AG20443 (cell line): ENCODE data around the gene FGD6.
"Not testable (repeated sequence)": the region's sequence is repeated elsewhere in the genome, so short reads cannot be mapped to it uniquely, and the experiment has no call there.

ENCODE experiments used
- DNase-seq: peaks from one replicate; pipeline ENCODE4 v3.0.0; 2012; ENCODE audit warnings: low spot score, mixed read lengths

Gene FGD6

DNA sequence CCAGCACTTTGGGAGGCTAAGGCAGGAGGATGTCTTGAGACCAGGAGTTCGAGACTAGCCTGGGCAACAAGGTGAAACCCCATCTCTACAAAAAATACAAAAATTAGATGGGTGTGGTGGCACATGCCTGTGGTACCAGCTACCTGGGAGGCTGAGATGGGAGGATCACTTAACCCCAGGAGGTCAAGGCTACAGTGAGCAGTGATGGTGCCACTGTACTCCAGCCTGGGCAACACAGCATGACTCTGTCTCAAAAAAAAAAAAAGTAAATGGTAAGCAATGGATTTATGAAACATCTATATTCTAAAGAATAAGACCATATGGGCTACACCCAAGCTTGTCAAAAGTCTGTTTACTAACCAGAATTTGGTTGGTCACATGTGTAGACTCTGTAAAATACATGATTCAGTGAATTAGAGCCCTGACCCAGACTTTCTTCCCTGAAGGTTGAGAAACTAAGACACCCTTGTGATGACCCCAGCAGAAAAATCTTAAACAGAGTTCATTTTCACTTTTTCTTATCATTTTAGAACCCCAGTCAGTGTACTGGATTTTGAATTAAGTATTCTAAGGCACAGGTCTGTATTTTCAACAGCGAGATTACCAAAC, 12.1 kb downstream of the FGD6 start:
- no peak for DNase-seq

DNA sequence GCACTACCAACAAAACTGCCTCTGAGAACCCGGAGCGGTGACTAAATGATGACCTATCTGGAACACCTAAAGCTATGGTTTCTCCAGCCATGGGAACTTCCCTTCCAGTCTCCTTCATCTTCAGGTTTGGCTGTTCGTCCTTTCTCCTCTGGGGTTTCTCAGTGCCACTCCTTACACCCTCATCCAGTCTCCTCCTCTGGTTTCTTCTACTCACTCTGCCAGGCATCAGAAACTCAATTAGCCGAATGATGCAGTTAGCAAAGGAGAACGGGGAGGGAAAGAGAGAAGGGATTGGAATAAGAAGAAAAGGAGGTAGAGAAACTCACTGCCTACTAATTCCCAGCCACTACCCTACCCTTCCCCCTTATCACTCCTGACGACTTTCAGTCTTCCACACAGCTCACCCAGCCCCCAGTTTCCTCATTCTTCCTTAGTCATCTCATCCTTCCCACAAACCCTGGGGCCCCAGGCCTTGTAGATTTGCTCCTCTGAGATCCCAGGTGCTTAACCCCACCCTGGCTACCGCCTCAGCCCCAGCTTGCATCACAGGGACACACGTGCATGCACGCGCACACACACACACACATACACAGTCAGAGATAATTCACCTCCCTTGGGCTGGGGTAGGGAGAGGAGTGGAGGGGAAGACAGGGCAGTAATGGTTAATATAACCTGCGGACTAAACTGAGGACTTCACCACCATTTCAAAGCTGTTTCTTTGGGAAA, 13.0 kb downstream of the FGD6 start:
- DNase-seq = peak; percentile 70

DNA sequence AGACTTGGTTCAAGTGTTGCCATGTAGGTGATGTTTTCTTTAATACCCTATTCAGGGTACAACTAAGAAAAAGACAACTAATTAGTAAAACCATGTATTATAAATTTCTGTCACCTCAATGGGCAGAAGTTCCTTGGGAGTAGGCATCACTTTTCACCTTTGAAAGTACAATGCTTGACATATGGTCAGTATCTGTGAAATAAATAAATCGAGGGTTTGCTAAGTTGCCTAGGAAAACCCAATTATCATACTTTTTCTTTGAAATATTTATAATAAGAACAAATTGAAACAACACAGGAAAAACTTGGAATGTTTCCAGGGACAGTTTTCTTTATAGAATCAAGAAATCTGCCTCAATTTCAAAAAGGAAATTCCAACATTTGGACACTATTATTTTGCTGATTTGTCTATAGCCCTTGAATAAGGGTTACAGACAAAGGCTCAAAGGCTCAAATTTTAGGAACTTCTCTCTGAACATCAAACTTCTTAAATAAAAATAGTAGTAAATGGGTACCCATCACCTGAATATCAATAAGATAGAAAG, 13.7 kb downstream of the FGD6 start:
- no peak for DNase-seq

DNA sequence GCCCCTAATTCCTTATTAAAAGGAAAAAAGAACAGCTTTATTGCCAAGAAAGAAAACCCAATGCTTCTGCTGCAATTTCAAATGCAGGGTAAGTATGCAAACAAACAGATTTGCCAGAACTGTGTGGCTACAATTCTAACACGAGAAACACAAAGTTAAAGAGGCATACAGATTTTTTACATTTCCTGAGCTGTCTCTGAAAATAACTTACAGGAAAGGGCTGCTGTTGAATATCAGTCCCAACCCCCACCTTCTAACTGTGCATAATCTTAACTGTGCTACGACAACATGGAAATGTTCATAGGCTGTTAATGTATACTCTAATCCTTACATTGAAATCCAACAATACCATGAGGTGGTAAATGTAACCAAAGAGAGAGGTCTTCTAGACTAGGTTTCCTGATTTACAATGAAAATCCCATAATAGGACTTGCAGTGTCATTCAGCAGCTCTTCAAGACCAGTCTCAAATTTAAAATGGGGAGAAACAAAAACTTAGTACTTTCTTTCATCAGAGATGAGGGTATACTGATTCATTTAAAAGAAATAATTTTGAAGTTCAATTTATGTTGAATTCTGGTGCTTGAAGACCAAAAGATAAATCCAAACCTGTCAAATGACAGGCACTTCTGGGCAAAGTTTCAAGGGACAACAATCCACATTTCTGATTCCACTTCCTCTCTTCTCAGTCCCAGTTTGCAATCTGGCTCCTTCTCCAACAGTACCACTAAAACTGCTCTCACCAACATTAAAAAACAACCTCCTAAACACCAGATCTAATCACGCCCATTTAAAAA, 14.4 kb downstream of the FGD6 start:
- DNase-seq = no peak

DNA sequence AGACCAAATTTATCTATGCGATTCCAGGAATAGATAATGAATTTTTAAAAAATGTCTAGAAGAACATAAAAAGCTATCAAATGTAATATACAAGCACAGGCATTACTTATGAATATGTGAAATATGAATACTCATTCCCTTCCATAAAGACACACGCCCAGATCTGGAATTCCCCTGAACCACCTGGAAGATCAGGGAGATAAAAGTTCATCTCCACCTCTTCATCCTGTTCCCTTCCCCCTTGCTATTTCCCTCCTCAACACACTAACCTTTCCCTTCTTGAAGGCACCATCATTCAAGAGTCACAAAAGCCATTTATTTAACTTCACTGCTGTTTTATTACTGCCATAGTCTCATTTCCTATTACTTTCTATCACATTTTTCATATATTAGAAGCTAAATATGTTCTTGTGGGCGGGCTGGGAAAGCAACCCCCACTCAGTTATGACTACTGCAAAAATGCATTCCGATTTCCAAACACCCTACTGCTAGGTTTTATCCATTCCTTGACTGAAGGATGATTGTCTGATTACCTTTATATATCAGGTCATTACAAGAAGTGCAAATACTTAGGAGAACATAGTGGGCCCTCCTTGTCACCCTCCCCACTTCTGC, 16.1 kb downstream of the FGD6 start:
- DNase-seq = peak; percentile 14

DNA sequence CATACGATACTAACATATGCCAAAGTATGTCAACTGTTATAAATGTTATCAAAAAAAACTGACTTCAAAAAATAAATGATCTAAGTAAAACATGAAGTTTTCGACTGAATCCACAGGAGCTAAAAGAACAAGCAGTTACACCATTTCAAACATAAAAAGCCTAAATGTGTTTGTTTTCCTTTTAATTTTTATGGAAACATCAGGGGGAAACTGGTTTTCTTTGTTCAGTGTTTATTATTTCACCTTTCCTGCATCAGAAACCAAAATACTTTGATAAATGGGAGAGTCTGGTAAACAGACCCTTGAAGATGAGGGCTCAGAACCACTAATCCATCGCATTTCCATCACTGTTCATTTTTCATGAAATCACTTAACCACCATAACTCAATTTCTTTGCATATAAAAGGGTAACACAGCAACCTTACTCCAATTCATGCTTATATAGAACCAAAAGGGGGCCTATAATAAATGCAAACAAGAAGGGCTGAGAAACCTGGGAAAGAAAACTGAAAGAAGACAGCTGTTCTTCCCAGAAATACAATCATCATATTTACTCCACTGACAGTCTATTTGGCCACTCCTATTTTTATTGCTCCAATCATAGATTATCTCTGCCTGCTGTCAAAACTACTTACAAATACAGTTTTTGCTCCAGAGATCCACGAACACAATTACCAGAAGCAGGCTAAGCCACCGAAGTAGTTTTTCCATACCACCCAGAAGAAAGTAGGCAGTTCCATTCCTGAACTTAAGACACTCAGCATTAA, 17.0 kb downstream of the FGD6 start:
- no peak for DNase-seq

DNA sequence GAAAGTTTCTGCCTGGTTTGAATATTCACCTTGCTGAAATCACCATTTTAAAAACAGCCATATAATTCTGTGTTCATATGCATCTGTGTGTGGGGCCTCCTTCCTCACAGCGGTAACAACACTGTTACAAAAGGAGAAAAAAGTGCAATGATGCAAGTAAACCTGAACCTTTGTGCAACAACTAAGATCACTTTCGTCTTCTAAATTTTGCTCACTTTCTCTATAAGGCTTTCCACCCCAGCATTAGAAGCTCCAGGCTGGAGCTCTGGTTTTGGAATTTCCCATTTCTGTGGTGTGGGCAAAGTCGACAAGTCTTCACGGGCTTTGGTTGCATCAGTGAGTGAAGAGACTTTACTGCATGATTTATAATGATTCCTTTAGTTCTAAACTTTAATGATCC, 18.4 kb downstream of the FGD6 start:
- DNase-seq = no peak

DNA sequence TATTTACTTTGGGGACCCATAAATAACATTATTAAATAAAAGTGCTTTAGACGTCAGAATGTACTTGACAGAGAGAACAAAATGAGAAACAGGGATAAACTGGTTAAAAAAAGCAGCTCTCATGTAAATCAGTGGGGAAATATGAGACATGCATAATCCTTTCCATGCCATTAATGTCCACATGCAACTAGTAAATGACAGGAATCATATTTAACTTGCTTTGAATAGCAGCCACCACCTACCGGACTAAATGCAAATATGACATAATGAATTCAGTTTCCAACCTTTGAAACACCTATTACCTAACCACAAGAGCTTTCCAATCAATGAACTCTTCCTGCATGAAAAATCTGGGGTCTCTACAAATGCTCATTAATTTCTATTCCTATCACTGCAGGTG, 19.6 kb downstream of the FGD6 start:
- DNase-seq = no peak

DNA sequence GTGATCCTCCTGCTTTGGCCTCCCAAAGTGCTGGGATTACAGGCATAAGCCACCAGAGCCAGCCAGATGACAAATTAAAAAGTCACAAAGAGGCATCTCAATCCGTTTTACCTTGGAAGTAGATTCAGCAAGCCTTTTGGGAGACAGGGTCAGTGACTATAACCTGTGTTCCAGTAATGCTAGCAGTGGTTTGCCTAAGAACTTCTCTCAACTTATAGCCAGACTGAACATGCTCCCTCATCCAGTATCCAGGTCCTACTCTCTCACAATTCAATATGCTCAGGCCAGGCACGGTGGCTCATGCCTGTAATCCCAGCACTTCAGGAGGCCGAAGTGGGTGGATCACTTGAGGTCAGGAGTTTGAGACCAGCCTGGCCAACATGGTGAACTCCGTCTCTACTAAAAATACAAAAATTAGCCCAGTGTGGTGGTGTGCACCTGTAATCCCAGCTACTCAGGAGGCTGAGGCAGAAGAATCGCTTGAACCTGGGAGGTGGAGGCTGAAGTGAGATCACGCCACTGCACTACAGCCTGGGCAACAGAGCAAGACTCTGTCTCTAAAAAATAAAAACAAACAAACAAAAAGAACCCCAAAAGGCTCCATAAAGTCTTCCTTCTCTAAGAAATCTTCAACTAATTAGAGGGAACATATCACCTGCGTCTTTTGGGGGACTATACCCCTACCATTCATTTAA, 20.2 kb downstream of the FGD6 start:
- DNase-seq = not testable (repeated sequence)

DNA sequence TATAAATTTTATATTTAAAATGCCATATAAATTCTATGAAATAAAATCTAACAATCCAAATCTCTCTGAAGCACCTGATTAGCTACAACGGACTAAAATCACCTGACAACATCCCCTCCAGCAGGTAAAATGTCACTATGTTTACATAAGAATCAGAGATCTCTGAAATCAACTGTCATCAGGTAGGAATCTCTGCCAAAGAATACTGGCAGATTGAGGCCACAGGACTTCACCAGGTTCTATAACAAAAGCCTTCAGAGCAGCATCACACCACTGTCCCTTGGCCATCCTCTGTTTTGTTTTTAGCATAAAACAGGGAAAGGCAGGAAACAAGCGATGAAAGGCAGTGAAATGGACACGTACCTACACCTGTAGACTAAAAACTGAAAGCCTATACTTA, 22.1 kb downstream of the FGD6 start:
- no peak for DNase-seq

DNA sequence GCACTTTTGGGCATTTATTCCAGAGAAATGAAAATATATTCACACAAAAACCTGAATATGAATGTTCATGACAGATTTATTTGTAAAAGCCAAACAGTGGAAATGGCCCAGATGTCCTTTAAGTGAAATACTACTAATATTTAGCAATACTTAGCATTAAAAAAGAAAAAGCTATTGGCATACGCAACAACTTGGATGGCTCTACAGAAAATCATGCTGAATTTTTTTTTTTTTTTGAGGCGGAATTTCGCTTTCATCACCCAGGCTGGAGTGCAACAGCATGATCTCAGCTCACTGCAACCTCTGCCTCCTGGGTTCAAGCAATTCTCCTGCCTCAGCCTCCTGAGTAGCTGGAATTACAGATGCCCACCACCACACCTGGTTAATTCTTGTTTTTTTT, 24.1 kb downstream of the FGD6 start:
- DNase-seq = no peak

DNA sequence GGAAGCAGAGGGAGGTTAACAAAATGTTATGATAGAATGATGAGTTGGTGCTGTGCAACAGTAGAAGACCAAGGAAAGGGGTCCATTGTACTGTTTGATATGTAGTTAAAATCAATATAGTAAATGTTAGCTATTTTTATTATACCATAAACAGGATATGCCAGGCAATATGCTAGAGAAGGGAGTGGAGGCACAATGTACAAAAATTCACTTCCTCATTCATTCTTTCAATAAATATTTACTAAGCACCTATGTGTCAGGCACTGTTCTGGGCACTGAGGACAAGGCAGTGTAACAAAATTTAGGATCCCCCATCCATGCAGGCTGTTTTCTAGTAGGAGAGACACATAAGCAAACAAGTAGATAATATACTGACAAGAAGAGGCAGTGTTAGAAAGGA, 25.0 kb downstream of the FGD6 start:
- DNase-seq = no peak

DNA sequence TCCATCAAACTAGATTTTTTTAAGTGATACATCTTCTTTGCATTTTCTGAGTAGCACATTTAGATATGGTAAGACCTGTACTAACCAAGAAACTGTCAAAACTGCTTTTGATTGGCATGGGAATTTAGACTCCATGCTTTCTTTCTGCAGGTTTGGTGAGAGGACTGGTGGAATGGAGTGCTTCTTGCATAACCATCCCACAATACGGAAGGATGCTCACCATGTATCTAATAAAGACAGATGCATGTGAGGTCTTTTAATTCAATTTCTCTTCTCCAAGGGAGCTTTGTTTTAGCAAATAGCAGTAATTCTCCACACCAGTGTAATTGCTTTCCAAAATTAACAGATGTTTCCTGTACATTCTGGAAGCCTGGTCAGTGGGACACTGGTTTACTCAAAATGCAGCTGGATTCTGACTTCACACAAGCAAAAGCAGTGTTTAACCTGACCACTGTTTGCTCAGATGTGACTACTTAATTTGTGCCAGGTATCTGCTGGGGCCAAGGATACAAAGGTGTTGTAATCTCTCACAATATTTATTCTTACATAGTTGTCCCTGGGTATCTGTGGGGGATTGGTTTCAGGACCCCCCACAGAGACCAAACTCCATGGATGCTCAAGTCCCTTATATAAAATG, 26.1 kb downstream of the FGD6 start:
- DNase-seq = no peak

DNA sequence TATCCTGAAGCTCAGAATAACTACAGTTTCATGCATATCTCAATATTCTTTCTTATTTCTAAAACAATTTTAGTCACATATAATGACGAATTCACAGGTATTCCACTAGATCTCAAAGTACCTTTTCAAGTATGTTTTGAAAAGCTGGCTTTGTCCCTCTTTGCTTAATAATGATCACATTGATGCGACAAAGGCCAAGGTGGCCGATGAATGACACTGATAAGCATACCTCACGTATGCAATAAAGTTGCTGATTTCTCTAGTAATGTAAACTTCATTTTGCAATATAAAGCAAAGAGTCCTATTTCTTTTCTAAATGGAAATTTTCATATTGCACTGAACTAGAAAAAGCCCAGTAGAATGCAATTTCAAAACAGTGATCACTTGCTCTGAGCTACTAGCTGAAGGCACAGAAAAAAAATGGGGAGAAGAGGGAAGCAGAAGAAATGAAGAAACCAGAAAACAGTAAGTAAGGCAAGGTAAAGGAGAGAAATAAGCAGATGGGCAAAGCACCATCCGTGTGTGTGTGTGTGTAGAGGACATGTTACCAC, 29.3 kb downstream of the FGD6 start:
- no peak for DNase-seq

DNA sequence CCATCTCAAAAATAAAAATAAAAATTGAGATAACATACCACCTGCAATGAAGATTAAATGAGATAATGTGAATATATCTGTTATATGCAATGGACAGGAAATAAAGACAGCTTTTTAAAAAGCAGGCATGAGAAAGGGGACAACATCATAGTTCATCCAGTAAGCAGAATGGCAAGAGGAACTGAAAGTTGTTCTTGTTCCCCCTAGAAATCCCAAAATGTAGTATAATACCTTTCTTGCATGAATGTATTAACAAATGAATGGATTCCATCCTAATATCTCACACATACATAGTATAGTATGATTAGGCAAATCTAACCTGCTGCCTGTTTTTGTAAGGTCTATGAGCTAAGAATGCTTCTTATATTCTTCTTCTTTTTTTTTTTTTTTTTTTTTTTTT, 31.4 kb downstream of the FGD6 start:
- no peak for DNase-seq

DNA sequence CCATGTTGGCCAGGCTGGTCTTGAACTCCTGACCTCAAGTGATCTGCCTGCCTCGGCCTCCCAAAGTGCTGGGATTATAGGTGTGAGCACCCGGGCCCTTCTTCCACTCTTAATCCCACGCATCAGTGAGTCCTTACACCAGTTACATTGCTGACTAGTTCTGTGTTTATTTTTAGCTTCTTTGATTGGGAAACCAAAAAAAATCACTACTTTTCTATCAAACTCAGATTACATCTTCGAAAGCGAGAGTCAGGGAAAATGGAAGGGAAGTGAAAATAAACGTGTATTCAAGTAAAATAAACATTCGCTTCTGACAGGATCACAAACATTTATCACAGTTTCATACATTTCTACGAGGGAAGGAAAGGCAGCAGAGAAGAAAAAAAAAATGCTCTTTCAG, 32.2 kb downstream of the FGD6 start:
- DNase-seq = no peak

DNA sequence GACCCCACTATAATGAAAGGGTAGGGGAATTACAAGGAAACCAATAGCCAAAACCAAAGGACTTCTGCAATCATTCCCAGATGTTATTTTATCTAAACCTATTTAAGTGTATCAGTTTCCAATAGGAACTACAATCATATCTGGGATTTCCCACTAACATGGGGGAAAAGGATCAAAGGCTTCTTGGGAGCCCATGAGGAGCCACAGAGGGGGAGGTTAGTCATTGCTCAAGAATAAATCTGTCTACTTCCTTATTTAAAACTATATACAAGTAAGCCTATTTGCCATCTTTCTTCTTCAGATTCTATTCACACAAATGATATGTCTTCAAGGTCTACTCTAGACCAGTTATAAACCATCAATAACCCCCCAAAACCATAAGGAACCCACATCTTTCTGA, 33.1 kb downstream of the FGD6 start:
- no peak for DNase-seq

DNA sequence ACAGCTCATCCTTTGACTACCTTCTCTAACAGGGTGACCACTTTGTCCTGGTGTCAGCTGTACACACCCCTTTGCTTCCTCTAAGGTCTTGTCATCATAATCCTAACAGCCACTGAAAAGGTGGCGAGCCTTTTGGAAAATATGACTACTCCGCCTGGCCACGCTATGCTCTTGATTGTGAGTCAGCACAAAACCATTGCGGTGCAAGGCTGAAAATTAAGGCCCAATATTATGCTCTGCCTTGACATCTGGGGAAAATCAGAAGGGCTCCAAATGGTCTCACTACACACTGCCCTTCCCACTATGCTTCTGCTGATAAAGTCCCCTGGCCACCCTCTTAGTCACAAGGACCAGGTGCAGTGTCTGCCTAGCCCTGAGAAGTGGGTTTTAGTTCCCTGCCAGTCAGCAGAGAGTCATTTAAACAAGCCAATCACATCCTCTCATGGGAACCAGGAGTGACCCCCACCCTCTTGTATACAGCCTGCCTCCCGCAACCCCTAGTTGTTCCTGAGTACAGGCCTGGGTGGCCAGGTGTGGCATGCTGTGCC, 34.3 kb downstream of the FGD6 start:
- DNase-seq = peak; percentile 67

DNA sequence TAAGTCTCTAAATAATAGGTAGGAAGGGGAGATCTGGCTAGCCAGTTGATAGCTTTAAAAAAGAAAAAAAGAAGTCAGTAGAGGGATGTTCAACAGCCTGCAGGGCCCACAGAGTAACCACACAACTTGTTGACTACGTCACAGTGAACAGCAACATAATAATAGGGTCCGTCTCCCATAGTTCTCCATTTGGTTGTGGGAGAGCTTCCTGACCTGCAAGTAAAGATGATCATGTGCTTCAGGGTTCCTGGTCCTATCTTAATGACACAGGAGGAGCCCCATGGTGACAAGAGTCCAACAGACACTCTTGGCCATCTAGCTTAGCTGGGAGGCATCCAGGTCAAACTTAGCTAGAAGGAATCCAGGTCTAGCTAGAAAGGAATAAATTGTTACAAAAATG, 36.2 kb downstream of the FGD6 start:
- no peak for DNase-seq

DNA sequence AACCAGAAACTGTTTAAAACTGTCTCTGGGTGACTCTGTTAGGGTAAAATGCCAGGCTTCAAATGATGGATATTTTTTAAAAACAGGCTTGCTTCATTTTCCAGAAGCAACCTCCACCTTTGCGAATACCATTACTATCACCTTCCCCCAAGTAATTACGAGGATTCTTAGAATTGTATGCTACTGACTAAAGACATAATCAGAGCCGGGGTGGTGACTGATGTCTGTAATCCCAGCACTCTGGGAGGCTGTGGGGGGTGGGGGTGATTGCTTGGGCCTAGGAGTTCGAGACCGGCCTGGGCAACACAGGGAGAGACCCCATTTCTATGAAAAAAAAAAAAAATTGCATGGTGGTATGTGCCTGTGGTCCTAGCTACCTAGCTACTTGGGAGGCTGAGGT, 38.3 kb downstream of the FGD6 start:
- DNase-seq = no peak
